B cell (primary cell): ENCODE measurements around the gene GABRG3.

Experiments
- CTCF ChIP-seq: fragments of 200-600 bp; IDR thresholded peaks from one replicate; pipeline ENCODE4 v1.8.0; 2022; ENCODE audit warnings: antibody characterized with exemption, mild to moderate bottlenecking
- EZH2 ChIP-seq: IDR thresholded peaks from 2 replicates; pipeline ENCODE4 v1.6.1; 2012; ENCODE audit warnings: borderline replicate concordance, low read depth, mild to moderate bottlenecking, moderate library complexity, low read length; ENCODE audit not compliant: insufficient read depth, poor library complexity, severe bottlenecking

GRCh38 chr15:27244047-27244446, 273.1 kb downstream of the GABRG3 start:
- TF ChIP-seq CTCF (no peak), EZH2 (no peak)
